Measurements from ENCODE around the gene BLMH.

Gene BLMH

GRCh38 chr17:30251931-30252330 is 39.8 kb downstream of the BLMH start:
- peak; percentile 32 for DNase-seq (ENCODE audit: low read depth, low spot score)
- Histone ChIP-seq H3K27ac (no peak overlapping the region), H3K9me3 (ENCODE audit: low read depth, low read length) (no peaks in the 10 kb centered on the region), H3K9ac (ENCODE audit: insufficient read length) (no peak overlapping the region), H3K4me3 (no peak overlapping the region), H3K36me3 (ENCODE audit: insufficient read depth, low read length) (peaks cover 34% of the 10 kb centered on the region)
- TF ChIP-seq EZH2 (IDR thresholded peaks at IDR 0.05) (no peak), FOXP2 (optimal IDR thresholded peaks at IDR 0.05; ENCODE audit: control extremely low read depth, extremely low read length, insufficient read depth) (no peak), POLR2AphosphoS5 (IDR thresholded peaks at IDR 0.05; ENCODE audit: borderline replicate concordance, low read depth, low read length) (no peak)

- no peak for DNase-seq (ENCODE audit: low read depth, low spot score)
- no peak overlapping the region for H3K9ac ChIP-seq (ENCODE audit: insufficient read length)
- no peak overlapping the region for H3K4me3 ChIP-seq
- H3K36me3 ChIP-seq (ENCODE audit: insufficient read depth, low read length), result peaks cover 33% of the 10 kb centered on the region
- no peak for TF ChIP-seq POLR2AphosphoS5 (IDR thresholded peaks at IDR 0.05; ENCODE audit: borderline replicate concordance, low read depth, low read length)
- no peak overlapping the region for H3K27ac ChIP-seq
- H3K9me3 ChIP-seq (ENCODE audit: low read depth, low read length), result no peaks in the 10 kb centered on the region
Observed at GRCh38 chr17:30249460-30249859, 42.3 kb downstream of the BLMH start.

DNA sequence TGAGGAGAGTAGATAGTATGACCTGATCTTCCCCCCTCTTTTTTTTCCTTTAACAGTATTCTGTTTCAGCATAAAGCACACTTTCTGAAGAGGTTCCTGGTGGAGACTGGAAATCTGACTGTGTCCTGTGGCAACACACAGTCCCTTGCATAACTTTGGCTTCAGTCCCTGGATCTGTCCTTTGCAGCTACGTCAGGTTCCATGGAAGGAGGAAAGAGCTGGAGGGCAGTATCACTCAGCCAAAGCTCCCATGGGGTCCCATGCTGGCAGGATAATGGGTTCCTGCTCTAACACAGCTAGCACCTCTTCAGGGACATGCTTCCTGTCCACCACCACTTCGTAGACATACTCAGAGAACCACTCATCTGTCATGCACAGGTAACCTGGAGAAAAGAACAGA is 43.0 kb downstream of the BLMH start:
- H3K4me3 ChIP-seq, result no peak overlapping the region
- peaks cover 30% of the 10 kb centered on the region for H3K36me3 ChIP-seq (ENCODE audit: insufficient read depth, low read length)
- no peak overlapping the region for H3K27ac ChIP-seq
- no peaks in the 10 kb centered on the region for H3K9me3 ChIP-seq (ENCODE audit: low read depth, low read length)
- TF ChIP-seq FOXP2 (optimal IDR thresholded peaks at IDR 0.05; ENCODE audit: control extremely low read depth, extremely low read length, insufficient read depth) (no peak), POLR2AphosphoS5 (IDR thresholded peaks at IDR 0.05; ENCODE audit: borderline replicate concordance, low read depth, low read length) (no peak), EZH2 (IDR thresholded peaks at IDR 0.05) (no peak)
- H3K9ac ChIP-seq (ENCODE audit: insufficient read length), result no peak overlapping the region
- no peak for DNase-seq (ENCODE audit: low read depth, low spot score)

DNA sequence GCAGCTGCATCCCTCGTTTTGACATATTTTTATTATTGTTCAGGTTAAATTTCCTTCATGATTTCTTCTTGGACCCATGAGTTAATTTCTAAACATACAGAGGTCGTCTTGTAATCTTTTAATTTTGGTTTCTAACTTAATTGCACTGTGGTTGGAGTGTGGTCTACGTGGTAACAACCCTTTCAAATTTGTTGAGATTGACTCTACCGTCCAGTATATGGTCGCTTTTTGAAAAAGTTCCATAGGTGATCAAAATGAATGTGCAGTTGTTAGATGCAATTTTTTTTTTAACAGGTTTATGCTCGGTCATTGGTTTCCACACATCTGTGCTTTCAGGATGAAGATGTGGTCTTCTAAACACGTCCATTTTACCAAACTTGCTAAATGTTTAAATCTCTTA is 45.3 kb downstream of the BLMH start:
- no peak for DNase-seq (ENCODE audit: low read depth, low spot score)
- TF ChIP-seq FOXP2 (optimal IDR thresholded peaks at IDR 0.05; ENCODE audit: control extremely low read depth, extremely low read length, insufficient read depth) (no peak), POLR2AphosphoS5 (IDR thresholded peaks at IDR 0.05; ENCODE audit: borderline replicate concordance, low read depth, low read length) (no peak), EZH2 (IDR thresholded peaks at IDR 0.05) (no peak)
- H3K27ac ChIP-seq, result no peak overlapping the region
- no peak overlapping the region for H3K9ac ChIP-seq (ENCODE audit: insufficient read length)
- H3K9me3 ChIP-seq (ENCODE audit: low read depth, low read length), result no peaks in the 10 kb centered on the region
- no peak overlapping the region for H3K4me3 ChIP-seq
- H3K36me3 ChIP-seq (ENCODE audit: insufficient read depth, low read length), result peaks cover 25% of the 10 kb centered on the region

DNA sequence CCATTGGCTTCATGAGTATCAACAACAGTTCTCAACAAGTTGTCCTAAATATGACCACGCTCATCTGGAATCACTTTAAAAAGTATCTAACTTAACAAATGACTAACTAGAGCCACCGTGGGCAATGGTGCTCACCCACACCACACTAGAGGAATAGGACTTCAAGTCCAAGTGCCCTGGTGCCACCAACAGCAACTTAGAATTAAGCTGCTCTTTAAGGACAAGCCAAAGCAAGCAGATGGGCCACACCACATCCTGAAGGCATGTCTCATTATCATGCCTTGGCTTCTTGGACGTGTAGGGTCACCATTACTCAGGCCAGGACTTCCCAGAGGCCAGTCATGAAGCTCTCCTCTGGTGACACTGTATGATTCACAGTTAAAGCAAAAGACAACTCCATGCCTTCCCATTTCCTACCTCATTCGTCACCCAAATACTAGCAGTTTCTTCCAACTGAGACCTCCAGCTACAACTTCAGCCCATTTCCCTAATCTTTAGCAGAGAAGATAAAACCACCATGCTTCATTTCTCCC is 46.8 kb downstream of the BLMH start:
- TF ChIP-seq FOXP2 (optimal IDR thresholded peaks at IDR 0.05; ENCODE audit: control extremely low read depth, extremely low read length, insufficient read depth) (no peak), EZH2 (IDR thresholded peaks at IDR 0.05) (no peak), POLR2AphosphoS5 (IDR thresholded peaks at IDR 0.05; ENCODE audit: borderline replicate concordance, low read depth, low read length) (no peak)
- Histone ChIP-seq H3K27ac (no peak overlapping the region), H3K4me3 (no peak overlapping the region), H3K36me3 (ENCODE audit: insufficient read depth, low read length) (peaks cover 23% of the 10 kb centered on the region), H3K9ac (ENCODE audit: insufficient read length) (no peak overlapping the region), H3K9me3 (ENCODE audit: low read depth, low read length) (no peaks in the 10 kb centered on the region)
- DNase-seq (ENCODE audit: low read depth, low spot score), result no peak

DNA sequence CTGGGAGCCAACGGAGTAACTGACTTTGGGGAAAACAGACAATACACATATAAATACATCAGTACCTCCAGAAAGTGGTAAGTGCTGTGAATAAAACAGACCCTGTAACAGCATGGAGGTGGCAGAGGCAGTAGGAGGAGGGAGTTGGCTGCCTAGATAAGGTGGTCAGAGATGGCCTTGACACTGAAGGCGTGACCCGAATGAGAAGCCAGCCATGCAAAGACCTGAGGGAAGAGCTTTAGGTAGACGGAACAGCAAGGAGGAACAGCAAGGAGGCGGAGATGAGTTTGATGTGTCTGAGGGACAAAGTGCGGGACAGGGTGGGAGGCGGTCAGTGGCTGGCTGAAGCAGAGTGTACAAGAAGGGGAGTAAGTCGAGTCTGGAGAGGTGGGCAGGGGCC is 48.2 kb downstream of the BLMH start:
- H3K9me3 ChIP-seq (ENCODE audit: low read depth, low read length), result no peaks in the 10 kb centered on the region
- H3K4me3 ChIP-seq, result no peak overlapping the region
- no peak for DNase-seq (ENCODE audit: low read depth, low spot score)
- peaks cover 10% of the 10 kb centered on the region for H3K36me3 ChIP-seq (ENCODE audit: insufficient read depth, low read length)
- H3K27ac ChIP-seq, result no peak overlapping the region
- no peak overlapping the region for H3K9ac ChIP-seq (ENCODE audit: insufficient read length)
- no peak for TF ChIP-seq POLR2AphosphoS5 (IDR thresholded peaks at IDR 0.05; ENCODE audit: borderline replicate concordance, low read depth, low read length)

DNA sequence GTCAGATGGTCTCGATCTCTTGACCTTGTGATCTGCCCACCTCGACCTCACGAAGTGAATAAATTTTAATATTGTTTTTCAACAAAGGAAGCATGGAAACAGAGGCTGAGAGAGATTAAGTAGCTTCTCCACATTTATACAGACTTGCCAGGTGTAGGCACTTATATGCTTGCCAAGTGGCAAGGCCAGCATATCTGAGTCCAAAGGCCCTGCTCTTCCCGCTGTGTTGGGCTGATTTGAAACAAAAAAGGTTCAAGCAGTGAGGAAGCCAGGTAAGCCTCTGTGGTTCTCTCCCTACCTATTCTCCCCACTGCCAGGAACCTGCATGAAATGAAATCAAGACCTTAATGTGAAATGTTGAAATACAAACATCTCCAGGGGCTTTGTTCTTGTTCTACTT is 48.7 kb downstream of the BLMH start:
- no peak overlapping the region for H3K4me3 ChIP-seq
- TF ChIP-seq FOXP2 (optimal IDR thresholded peaks at IDR 0.05; ENCODE audit: control extremely low read depth, extremely low read length, insufficient read depth) (no peak), POLR2AphosphoS5 (IDR thresholded peaks at IDR 0.05; ENCODE audit: borderline replicate concordance, low read depth, low read length) (no peak), EZH2 (IDR thresholded peaks at IDR 0.05) (no peak)
- no peak for DNase-seq (ENCODE audit: low read depth, low spot score)
- H3K36me3 ChIP-seq (ENCODE audit: insufficient read depth, low read length), result peaks cover 6% of the 10 kb centered on the region
- H3K27ac ChIP-seq, result no peak overlapping the region
- H3K9me3 ChIP-seq (ENCODE audit: low read depth, low read length), result no peaks in the 10 kb centered on the region
- no peak overlapping the region for H3K9ac ChIP-seq (ENCODE audit: insufficient read length)

GRCh38 chr17:30241051-30241450 is 50.7 kb downstream of the BLMH start:
- DNase-seq (ENCODE audit: low read depth, low spot score), result no peak
- Histone ChIP-seq H3K9me3 (ENCODE audit: low read depth, low read length) (no peaks in the 10 kb centered on the region), H3K4me3 (no peak overlapping the region), H3K9ac (ENCODE audit: insufficient read length) (no peak overlapping the region), H3K27ac (no peak overlapping the region), H3K36me3 (ENCODE audit: insufficient read depth, low read length) (no peaks in the 10 kb centered on the region)
- no peak for TF ChIP-seq FOXP2 (optimal IDR thresholded peaks at IDR 0.05; ENCODE audit: control extremely low read depth, extremely low read length, insufficient read depth)
- TF ChIP-seq EZH2 (IDR thresholded peaks at IDR 0.05), result no peak
- TF ChIP-seq POLR2AphosphoS5 (IDR thresholded peaks at IDR 0.05; ENCODE audit: borderline replicate concordance, low read depth, low read length), result no peak

DNA sequence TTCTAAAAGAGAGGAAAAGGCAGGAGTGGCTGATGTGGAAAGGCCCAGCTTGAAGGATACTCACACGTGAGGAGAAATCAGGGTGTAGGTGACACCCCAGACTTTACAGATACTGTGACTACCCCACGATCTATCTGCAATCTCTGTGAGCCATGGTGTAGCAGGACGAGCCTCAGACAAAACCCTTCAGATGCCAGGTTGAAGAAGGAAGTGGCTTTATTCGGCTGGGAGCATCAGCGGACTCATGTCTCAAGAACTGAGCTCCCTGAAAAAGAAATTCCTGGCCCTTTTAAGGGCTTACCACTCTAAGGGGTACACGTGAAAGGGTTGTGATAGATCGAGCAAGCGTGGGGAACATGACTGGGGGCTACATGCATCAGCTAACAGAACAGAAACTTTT is 51.6 kb downstream of the BLMH start:
- TF ChIP-seq EZH2 (IDR thresholded peaks at IDR 0.05) (no peak), FOXP2 (optimal IDR thresholded peaks at IDR 0.05; ENCODE audit: control extremely low read depth, extremely low read length, insufficient read depth) (no peak), POLR2AphosphoS5 (IDR thresholded peaks at IDR 0.05; ENCODE audit: borderline replicate concordance, low read depth, low read length) (no peak)

More for the DNA sequence above, 51.6 kb downstream of the BLMH start:
- no peaks in the 10 kb centered on the region for H3K36me3 ChIP-seq (ENCODE audit: insufficient read depth, low read length)
- H3K9me3 ChIP-seq (ENCODE audit: low read depth, low read length), result no peaks in the 10 kb centered on the region
- no peak overlapping the region for H3K4me3 ChIP-seq
- no peak overlapping the region for H3K9ac ChIP-seq (ENCODE audit: insufficient read length)
- no peak overlapping the region for H3K27ac ChIP-seq
- no peak for DNase-seq (ENCODE audit: low read depth, low spot score)

Data from SK-N-MC (cell line).